Kidney (tissue), 14 donors: ENCODE data around the gene PPME1. TPM values are rescaled to one million over a fixed set of nuclear protein-coding genes. Genes with fewer than 3 reads are reported as not detected.

Experiments
- DNase-seq, 5 donors: peaks; one replicate each; pipeline ENCODE4 v3.0.0-alpha.2; 2013 to 2020
- FAIRE-seq: peaks from 2 replicates; lab custom pipeline; 2012; peaks lifted over from hg19 to GRCh38; lab: Jason Lieb, UNC
- H3K27ac ChIP-seq, 2 donors: one replicate each; pipeline ENCODE4 v1.7.0; 2013; ENCODE audit warnings: low read depth in 2 of 2, low read length in 2 of 2, inconsistent platforms in 1 of 2
- H3K27me3 ChIP-seq: one replicate; pipeline ENCODE4 v1.7.1; 2013; ENCODE audit warnings: low read length, inconsistent platforms; ENCODE audit not compliant: control insufficient read depth, insufficient read depth
- H3K36me3 ChIP-seq, 3 donors: one replicate each; pipeline versions ENCODE4 v1.7.0 to v1.7.1; 2013; ENCODE audit warnings: low read length in 3 of 3, control low read depth in 1 of 3, inconsistent platforms in 1 of 3; ENCODE audit not compliant: insufficient read depth in 3 of 3, control insufficient read depth in 2 of 3
- H3K4me1 ChIP-seq, 3 donors: one replicate each; pipeline versions ENCODE4 v1.7.0 to v1.7.1; 2013; ENCODE audit warnings: low read length in 3 of 3, inconsistent platforms in 1 of 3, low read depth in 1 of 3; ENCODE audit not compliant: control insufficient read depth in 2 of 3, insufficient read depth in 2 of 3
- H3K4me3 ChIP-seq, 3 donors: one replicate each; pipeline versions ENCODE4 v1.7.0 to v1.8.1; 2013; ENCODE audit warnings: low read length in 3 of 3, control low read depth in 1 of 3, inconsistent platforms in 1 of 3
- H3K9ac ChIP-seq, 3 donors: one replicate each; pipeline versions ENCODE4 v1.7.0 to v1.7.1; 2013; ENCODE audit warnings: low read length in 3 of 3, control low read depth in 1 of 3, inconsistent platforms in 1 of 3
- H3K9me3 ChIP-seq, 3 donors: one replicate each; pipeline versions ENCODE4 v1.7.0 to v1.7.1; 2013; ENCODE audit warnings: low read length in 3 of 3, control low read depth in 1 of 3, inconsistent platforms in 1 of 3; ENCODE audit not compliant: control insufficient read depth in 2 of 3, insufficient read depth in 1 of 3
- CTCF ChIP-seq: IDR thresholded peaks from 3 replicates; pipeline ENCODE4 v1.5.1; 2012; ENCODE audit warnings: mild to moderate bottlenecking, moderate library complexity, borderline replicate concordance; ENCODE audit not compliant: insufficient read depth; ENCODE audit errors: extremely low read depth
- intact Hi-C: fragments of 100-400 bp; cut with DNase I; formaldehyde crosslinking; loops from one replicate; pipeline ENCODE4 v1.11.1; 2022
- polyA plus RNA-seq: library from polyadenylated mRNA; stranded (reverse); fragments of 350-450 nt; fragmentation: Illumina TruSeq; extraction: RNeasy Lipid Tissue Mini Kit (QIAGEN cat#74804); gene quantifications from one replicate; pipeline ENCODE4 v1.2.3, GENCODE V29; 2014; ENCODE audit warnings: low read depth, low replicate concordance; ENCODE audit not compliant: insufficient read depth
- total RNA-seq: library from RNA; stranded (reverse); fragmentation: NEBNext Ultra II Directional; extraction: Animal tissue kit (Norgen Biotek cat#: 25700); gene quantifications from one replicate; pipeline ENCODE4 v1.2.1, GENCODE V29; 2021
- donor health status: control.
- donor health status: control.
- donor health status: control.
- donor health status: control.
- donor health status: control.
- donor health status: DM: yes; HTN: yes; CAD: no.
- donor health status: Normal renal cell carcinoma (clear cell type).

Gene PPME1
- total and polyA plus RNA-seq, 2 donors from 2014 or later: 34.1 to 40.8 TPM

GRCh38 chr11:74267014-74267413 is 95.9 kb downstream of the PPME1 start:
- intact Hi-C loops: loop anchor here (10.0 kb wide), 1 partner anchor 58 kb away; no protein-coding TSS in a partner anchor
- peak in 2 of 5 donors; percentile 17 to 20 for DNase-seq
- no peak for FAIRE-seq
- Histone ChIP-seq H3K36me3 (no peaks in the 10 kb centered on the region), H3K9ac (no peak overlapping the region), H3K27me3 (no peaks in the 10 kb centered on the region), H3K27ac (no peak overlapping the region), H3K4me3 (no peak overlapping the region), H3K9me3 (no peaks in the 10 kb centered on the region), H3K4me1 (peaks cover 0 to 4% (median 2%) of the 10 kb centered on the region in 3 donors)
- TF ChIP-seq CTCF: no peak

- intact Hi-C loops: loop anchor here (10.0 kb wide), 1 partner anchor 56 kb away; no protein-coding TSS in a partner anchor
- FAIRE-seq (no peak), DNase-seq (peak in 2 of 5 donors; percentile 14 to 18)
- TF ChIP-seq CTCF: no peak
- no peaks in the 10 kb centered on the region for H3K36me3 ChIP-seq
- H3K27me3 ChIP-seq: no peaks in the 10 kb centered on the region
- H3K4me3 ChIP-seq: no peak overlapping the region
- no peak overlapping the region for H3K27ac ChIP-seq
- H3K4me1 ChIP-seq: peaks cover 0 to 4% (median 2%) of the 10 kb centered on the region in 3 donors
- no peak overlapping the region for H3K9ac ChIP-seq
- H3K9me3 ChIP-seq: no peaks in the 10 kb centered on the region
Observed at GRCh38 chr11:74268456-74268855, 97.4 kb downstream of the PPME1 start.

GRCh38 chr11:74269161-74269811 is 98.2 kb downstream of the PPME1 start:
- Histone ChIP-seq H3K4me1 (peaks cover 0 to 4% (median 2%) of the 10 kb centered on the region in 3 donors), H3K9ac (no peak overlapping the region), H3K27me3 (no peaks in the 10 kb centered on the region), H3K9me3 (no peaks in the 10 kb centered on the region), H3K27ac (no peak overlapping the region), H3K4me3 (no peak overlapping the region), H3K36me3 (no peaks in the 10 kb centered on the region)
- FAIRE-seq: no peak
- intact Hi-C loops: loop anchor here (10.0 kb wide), 1 partner anchor 56 kb away; no protein-coding TSS in a partner anchor
- no peak for DNase-seq
- TF ChIP-seq CTCF: no peak
